ENCODE data around the gene NPAS4. TPM values are rescaled to one million over a fixed set of nuclear protein-coding genes. Genes with fewer than 3 reads are reported as not detected.

The NPAS4 gene
- total RNA-seq, 4 donors from 2014 or later, result 0.27 to 2.6 (median 0.93) TPM; not detected in 1

DNA sequence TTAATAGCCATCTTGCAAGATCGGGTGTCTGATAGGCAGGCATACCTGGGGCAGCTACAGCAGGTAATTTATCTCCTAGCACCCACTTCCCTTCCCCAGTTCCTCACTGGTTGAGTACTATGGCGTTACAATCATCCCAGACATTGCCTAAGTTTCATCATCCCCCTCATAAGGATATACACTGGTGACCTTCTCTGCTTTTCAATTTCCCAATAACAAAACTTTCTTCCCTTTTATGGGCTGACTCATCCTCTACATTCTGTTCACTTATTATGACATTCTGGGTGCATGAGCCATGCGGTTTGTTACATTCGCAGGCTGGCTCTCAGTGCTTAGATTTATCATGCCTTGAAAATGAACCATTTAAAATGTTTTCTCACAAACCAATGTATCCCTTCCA lies 22.8 kb downstream of the NPAS4 start:
- 83 to 90% methylated on average over 4 of the region's 4 CpGs for WGBS, 2 donors (ENCODE audit: low coverage in 1 of 2)
- H3K9me3 ChIP-seq, result peaks cover 0 to 8% (median 0%) of the 10 kb centered on the region in 3 donors
- no peaks in the 10 kb centered on the region for H3K27me3 ChIP-seq
- no peaks in the 10 kb centered on the region for H3K36me3 ChIP-seq
- TF ChIP-seq POLR2AphosphoS5 (IDR thresholded peaks at IDR 0.05), result no peak
- no peak for TF ChIP-seq EP300 (IDR thresholded peaks at IDR 0.05)
- TF ChIP-seq, protein P1, sequence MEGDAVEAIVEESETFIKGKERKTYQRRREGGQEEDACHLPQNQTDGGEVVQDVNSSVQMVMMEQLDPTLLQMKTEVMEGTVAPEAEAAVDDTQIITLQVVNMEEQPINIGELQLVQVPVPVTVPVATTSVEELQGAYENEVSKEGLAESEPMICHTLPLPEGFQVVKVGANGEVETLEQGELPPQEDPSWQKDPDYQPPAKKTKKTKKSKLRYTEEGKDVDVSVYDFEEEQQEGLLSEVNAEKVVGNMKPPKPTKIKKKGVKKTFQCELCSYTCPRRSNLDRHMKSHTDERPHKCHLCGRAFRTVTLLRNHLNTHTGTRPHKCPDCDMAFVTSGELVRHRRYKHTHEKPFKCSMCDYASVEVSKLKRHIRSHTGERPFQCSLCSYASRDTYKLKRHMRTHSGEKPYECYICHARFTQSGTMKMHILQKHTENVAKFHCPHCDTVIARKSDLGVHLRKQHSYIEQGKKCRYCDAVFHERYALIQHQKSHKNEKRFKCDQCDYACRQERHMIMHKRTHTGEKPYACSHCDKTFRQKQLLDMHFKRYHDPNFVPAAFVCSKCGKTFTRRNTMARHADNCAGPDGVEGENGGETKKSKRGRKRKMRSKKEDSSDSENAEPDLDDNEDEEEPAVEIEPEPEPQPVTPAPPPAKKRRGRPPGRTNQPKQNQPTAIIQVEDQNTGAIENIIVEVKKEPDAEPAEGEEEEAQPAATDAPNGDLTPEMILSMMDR (IDR thresholded peaks at IDR 0.05), result no peak
- no peak for TF ChIP-seq POLR2A (IDR thresholded peaks at IDR 0.05)
- no peak for ATAC-seq
- no peak overlapping the region for H3K4me3 ChIP-seq
- H3K27ac ChIP-seq, result no peak overlapping the region
- no peaks in the 10 kb centered on the region for H3K4me1 ChIP-seq

DNA sequence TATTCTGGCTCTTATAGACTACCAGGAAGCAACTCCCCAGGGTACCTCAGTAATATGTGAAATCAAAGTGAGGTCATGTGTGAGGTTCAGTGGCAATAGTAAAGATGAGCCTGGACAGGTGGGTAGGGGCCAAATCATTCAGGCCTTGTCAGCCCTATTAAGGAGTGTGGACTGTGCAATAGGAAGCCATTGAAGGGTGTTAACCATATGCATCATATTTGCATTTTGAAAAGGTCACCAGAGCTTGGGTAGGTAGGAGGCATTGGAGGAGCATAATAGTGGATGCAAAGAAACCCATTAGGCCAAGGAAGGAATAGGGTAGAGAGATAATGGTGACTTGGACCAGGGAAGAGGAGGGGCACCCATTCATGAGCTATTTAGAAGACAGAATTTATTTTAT lies 26.2 kb downstream of the NPAS4 start:
- no peak for TF ChIP-seq EP300 (IDR thresholded peaks at IDR 0.05)
- TF ChIP-seq POLR2A (IDR thresholded peaks at IDR 0.05), result no peak
- TF ChIP-seq POLR2AphosphoS5 (IDR thresholded peaks at IDR 0.05), result no peak
- TF ChIP-seq, protein P1 (IDR thresholded peaks at IDR 0.05), result no peak
- H3K36me3 ChIP-seq, result no peaks in the 10 kb centered on the region
- no peak for ATAC-seq
- no peak overlapping the region for H3K27ac ChIP-seq
- H3K4me1 ChIP-seq, result no peaks in the 10 kb centered on the region
- H3K9me3 ChIP-seq, result peaks cover 0 to 8% (median 0%) of the 10 kb centered on the region in 3 donors
- H3K27me3 ChIP-seq, result no peaks in the 10 kb centered on the region
- no peak overlapping the region for H3K4me3 ChIP-seq

DNA sequence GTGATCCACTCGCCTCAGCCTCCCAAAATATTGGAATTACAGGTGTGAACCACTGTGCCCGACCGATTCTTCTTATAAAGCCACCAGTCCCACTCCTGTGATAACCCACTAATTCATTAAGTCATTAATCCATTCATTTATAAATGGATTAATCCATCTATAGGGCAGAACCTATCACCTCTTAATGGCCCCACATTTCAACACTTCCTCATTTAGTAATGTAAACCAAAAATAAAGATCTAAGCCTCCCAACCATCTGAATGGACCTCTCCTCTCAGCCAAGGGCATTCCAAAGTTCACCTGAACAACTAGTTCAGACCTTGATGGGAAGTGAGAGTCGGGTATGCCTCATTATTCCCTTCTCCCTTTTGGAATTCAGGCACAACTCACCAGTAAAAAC lies 27.7 kb downstream of the NPAS4 start:
- no peaks in the 10 kb centered on the region for H3K4me1 ChIP-seq
- no peak for ATAC-seq
- no peak overlapping the region for H3K27ac ChIP-seq
- WGBS, 2 donors (ENCODE audit: low coverage in 1 of 2), result 72 to 74% methylated on average over 4 of the region's 4 CpGs
- TF ChIP-seq, protein P1 (IDR thresholded peaks at IDR 0.05), result no peak
- TF ChIP-seq POLR2A (IDR thresholded peaks at IDR 0.05) (no peak), EP300 (IDR thresholded peaks at IDR 0.05) (no peak), POLR2AphosphoS5 (IDR thresholded peaks at IDR 0.05) (no peak)
- H3K4me3 ChIP-seq, result no peak overlapping the region
- H3K27me3 ChIP-seq, result no peaks in the 10 kb centered on the region
- no peaks in the 10 kb centered on the region for H3K36me3 ChIP-seq
- H3K9me3 ChIP-seq, result peaks cover 0 to 3% (median 0%) of the 10 kb centered on the region in 3 donors

DNA sequence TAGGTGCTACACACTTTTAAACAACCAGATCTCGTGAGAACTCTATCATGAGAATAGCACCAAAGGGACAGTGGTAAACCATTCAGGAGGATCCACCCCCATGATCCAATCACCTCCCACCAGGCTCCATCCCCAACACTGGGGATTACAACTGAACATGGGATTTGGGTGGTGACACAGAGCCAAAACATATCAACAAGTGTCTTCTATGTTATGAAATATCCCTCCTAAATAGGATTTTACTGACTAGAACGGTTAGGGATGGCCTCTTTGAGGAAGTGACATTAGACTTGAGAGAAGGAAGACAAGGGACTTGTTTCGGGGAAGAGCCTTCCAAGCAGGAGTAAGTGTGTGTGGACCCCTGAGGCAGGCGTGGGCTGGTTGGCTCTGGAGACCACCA lies 29.7 kb downstream of the NPAS4 start:
- Histone ChIP-seq H3K27ac (no peak overlapping the region), H3K36me3 (no peaks in the 10 kb centered on the region), H3K4me3 (no peak overlapping the region), H3K9me3 (no peaks in the 10 kb centered on the region), H3K27me3 (no peaks in the 10 kb centered on the region), H3K4me1 (no peaks in the 10 kb centered on the region)
- WGBS, 2 donors (ENCODE audit: low coverage in 1 of 2), result 56 to 62% methylated on average over 3 to 4 of the region's 4 CpGs
- no peak for ATAC-seq
- TF ChIP-seq POLR2AphosphoS5 (IDR thresholded peaks at IDR 0.05) (no peak), POLR2A (IDR thresholded peaks at IDR 0.05) (no peak), EP300 (IDR thresholded peaks at IDR 0.05) (no peak)
- TF ChIP-seq, protein P1 (IDR thresholded peaks at IDR 0.05), result no peak

DNA sequence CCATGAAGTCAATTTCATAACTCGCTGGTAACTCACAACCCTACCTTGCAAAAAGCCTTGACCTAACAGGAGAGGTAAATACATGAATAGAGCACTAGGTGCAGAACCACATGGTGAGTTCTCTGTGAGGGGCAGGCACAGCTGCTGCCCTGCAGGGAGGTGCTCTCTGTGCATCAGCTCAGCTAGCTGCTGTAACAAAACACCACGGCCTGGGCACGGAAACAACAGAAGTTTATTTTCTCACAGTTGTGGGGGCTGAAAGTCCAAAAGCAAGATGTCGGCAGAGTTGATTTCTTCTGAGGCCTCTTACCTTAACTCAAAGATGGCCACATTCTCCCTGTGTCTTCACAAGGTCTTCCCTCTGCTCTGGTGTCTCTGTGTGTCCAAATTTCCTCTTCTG lies 30.8 kb downstream of the NPAS4 start:
- H3K9me3 ChIP-seq, result no peaks in the 10 kb centered on the region
- WGBS, 2 donors (ENCODE audit: low coverage in 1 of 2), result 80 to 89% methylated on average over 1 to 3 of the region's 4 CpGs
- no peak for ATAC-seq

More for the DNA sequence above, 30.8 kb downstream of the NPAS4 start:
- Histone ChIP-seq H3K27me3 (no peaks in the 10 kb centered on the region), H3K36me3 (no peaks in the 10 kb centered on the region), H3K4me1 (no peaks in the 10 kb centered on the region), H3K4me3 (no peak overlapping the region), H3K27ac (no peak overlapping the region)
- TF ChIP-seq, protein P1 (IDR thresholded peaks at IDR 0.05), result no peak
- no peak for TF ChIP-seq EP300 (IDR thresholded peaks at IDR 0.05)
- no peak for TF ChIP-seq POLR2A (IDR thresholded peaks at IDR 0.05)
- TF ChIP-seq POLR2AphosphoS5 (IDR thresholded peaks at IDR 0.05), result no peak

Data from gastroesophageal sphincter (tissue), 4 donors.